Stimulated activated CD4-positive, alpha-beta T cell treated with anti-CD3 and anti-CD28 coated beads, Interleukin-1b, Interleukin-23, amount 100 ng/mL, for 24 hours (primary cell): ENCODE data around the gene LRMDA.

Experiments used
- DNase-seq, 4 experiments: peaks; one replicate each; pipeline ENCODE4 v3.0.0-alpha.2; 2020; ENCODE audit warnings: low read depth in 4 of 4, low spot score in 1 of 4

The LRMDA gene

DNA sequence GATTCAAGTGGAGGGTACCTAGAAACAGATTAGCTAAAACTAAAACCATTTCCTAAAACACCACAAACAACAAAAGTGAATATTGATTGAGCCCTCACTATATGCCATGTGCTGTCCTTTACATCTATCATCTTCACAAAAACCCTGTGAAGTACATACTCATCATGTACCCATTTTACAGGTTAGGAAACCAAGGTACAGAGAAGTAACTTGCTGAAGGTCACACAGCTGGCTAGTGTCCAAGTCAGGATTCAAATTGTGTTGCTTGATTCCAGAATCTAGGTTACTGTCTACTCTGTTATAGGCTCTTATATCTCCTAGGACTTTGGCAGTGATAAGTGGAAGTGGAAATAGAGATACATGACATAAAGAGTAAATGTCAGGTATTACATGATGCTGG is 463.8 kb downstream of the LRMDA start:
- no peak for DNase-seq

DNA sequence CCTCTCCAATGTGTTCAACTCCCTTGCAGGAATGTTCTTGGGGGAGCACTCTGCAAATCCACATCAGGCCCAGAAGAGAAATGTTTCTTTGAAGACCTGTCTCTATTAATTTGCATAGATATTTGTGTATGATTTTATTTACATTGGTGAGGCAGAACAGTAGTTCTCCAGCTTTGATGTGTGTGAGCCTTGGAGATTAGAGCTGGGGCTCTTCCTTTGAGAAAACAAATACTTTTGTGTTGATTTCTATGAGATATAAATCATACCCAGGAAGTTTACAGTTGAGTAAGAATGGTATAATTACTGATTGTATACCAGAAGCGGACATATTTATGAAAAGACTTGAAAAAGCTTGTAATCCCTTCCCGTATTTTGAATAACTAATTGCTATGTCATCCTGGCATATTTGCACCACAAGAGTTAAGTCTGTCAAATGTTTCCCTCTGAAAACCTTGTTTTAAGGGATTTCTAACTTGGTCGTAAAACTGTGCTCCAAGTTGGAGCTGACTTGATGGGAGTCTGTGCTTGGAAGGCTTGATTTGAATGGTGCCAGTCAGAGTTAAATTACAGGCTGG is 468.5 kb downstream of the LRMDA start:
- no peak for DNase-seq

DNA sequence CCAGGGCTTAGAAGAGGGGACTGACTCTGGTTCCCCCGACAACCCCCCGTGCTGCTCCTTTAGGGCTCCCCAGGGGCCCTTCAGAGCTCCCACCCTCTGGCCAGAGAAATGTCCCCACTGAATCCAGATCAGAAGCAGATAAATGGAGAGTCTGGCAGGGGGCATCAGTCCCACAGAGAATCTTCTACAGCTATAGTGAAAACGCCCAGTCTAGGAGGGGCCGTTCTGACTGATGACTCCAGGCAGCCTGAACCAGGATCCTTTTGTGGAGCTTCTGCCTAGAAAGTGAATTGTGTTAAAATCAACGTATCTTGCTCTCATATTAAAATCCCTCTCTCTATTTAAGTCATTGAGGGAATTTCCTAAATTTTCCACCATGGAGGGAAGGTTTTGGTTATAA is 471.4 kb downstream of the LRMDA start:
- DNase-seq = no peak

DNA sequence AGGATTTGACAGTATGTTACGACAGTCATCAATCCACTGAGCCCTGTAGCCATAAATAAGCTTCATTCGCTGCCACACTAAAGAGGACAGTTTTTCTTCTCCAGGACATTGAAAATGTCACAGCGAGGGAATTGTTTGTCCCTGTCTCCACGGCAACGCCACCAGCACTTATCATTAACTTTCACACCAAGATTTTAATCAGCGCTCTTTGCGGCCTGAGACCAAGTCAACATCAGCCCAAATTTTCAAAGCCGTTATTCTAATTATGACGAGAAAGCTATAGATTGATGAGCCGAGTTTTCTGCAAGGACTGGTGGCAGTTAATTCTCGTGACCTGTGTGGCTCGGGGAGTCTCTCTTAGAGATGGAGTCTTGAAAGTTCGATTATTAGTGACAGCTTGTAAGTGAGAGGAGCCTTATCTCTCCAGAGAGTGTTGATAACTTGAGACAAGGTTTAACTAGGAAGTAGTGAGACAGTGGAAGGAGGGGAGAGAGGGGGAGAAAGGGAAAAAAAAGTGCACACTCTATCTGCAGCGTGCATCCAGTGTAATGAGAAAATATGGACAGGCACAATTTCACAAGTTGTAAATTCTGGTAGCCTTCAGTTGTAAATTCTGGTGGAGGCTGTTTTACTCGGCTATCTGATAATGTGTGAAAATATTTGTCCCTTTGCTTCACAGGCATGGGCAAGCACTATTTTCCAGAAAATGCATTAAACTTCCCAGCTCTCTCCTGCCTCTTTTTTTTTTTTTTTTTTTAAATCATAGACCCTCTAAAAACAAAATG is 473.3 kb downstream of the LRMDA start:
- DNase-seq = no peak

DNA sequence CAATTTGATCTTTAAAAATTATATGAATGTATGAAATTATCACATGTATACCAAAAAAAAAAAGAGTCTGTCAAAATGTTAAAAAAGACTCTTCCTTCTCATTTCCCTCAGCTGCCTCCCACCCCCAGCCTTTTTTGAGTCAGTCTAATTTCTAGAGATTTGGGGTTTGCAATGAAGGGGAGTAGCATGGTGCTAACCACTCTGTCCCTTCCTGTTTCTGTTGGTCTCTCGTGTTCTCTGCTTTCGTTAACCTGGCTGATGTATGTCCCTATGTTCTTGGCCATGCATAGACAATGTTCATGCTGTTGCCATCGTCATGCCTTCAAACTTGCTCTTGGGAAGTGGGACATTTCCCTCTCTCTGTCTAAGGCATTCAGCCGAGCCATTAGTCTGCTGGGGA is 474.1 kb downstream of the LRMDA start:
- no peak for DNase-seq

DNA sequence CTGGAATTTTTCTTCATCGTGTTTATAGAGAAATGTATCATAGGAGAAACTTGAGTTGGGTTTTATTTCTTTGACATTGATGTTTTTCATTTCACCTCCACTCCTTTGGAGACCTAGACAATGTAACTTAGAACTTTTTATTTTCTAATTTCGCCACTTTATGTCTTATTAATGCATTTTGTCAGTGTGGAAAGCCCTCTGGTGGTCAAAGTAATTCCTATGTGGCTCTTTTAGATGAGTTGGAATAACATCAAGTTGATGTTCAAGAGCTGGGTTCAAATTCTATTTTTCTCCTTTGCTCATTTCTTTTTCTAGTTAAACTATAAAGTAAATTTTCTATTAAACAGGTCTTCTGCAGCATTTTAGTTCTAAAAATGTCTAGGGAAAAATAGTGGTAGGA is 478.6 kb downstream of the LRMDA start:
- no peak for DNase-seq

DNA sequence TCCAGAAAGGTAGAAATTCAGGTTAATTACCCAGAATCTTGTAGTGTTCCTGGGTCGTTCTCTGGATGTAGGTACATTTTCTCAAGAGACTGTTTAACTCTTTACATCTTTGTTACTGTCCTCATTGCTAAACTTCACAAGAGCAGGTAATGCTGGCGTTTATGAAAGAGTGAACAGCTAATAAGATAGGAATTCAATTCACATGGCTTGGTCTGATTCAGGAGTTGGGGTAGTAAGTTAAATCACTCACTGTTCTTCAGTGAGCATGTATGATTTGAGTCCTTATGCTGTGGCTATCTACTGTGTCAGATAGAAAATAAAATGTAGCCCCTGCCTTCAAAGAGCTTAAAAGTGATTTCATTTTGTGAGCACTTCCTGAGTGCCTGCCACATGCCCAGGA is 480.0 kb downstream of the LRMDA start:
- no peak for DNase-seq

DNA sequence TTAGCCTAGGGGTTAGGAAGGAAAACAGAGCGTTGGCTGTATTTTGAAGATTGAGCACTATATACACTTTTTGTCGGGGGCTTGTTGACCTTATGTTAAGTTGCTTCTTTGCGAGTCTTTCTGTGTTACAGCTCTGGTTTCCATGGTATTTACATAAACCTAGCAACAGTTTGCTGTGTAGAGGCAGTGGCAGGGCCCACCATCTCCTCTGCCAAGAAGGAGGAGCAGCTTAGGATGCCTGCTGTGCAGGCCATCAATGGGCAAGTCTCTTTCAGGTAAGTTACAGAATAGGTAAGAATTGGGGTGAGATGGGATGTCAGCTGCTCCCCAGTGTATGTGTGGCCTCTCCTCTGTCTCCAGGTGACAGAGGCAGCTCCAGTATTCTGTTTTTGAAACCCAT is 485.5 kb downstream of the LRMDA start:
- DNase-seq = no peak

DNA sequence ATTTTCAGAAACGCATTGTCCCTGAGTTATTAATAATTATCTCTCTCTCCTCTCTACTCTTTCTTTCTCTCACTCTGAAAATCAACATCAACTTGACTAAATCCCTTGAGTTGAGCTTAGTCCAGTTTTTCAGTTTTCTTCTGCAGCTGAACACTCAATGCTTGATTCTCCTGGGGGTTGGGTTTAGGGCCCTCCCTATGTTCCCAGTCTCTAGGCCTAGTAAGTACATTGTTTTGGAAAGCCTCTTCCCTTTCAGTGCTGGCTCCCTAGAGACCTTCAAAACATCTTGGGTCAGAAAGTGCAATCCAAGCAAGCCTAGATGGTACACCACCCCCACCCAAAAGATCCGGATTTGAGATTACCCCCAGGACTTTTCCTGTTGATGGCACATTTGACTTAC is 488.5 kb downstream of the LRMDA start:
- DNase-seq = no peak

DNA sequence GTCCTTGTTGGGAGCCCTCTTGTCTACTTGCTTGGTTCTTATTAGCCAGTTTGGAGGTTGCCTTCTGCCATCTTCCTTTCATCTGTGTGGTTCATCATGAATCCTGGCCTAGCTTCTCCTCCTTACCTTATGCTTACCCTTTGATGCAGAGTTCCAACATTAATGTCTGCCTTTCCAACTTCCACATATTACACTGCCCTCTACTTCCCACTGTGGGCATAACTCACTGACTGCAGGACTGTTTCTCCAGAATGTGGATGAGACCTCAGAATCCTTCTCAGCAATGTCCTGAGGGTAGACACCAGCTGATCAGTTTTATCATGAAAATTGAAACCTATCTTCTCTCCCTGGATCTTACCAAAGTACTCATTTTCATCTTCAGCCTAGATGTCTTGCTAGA is 491.0 kb downstream of the LRMDA start:
- no peak for DNase-seq

DNA sequence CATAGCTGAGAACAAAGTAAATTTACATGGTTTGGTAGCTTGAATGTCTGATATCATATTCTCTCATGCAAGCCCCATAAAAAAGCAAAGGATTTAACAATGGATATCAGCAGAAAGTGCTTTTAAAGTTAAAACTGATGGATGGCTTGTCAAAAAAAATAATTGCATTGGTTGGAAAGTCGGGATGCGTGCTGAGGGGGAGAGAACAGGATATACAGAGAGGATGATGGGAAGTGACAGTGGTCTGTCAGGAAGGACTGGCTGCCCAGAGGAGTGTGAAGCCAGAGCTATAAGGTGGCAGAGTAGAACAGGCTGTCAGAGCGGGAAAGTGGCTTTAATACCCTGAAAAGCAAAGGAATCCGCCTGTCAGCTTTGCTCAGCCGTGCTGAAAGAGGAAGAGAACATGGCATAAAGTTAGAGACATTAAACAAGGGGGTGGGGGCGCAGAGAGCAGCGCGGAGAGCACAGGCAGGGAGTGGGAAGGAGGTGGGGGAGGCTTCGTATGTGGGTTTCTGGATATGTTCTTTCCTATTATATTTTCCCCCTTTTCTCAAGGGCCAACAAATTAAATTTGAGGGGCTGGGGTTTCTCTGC is 493.0 kb downstream of the LRMDA start:
- DNase-seq = no peak

DNA sequence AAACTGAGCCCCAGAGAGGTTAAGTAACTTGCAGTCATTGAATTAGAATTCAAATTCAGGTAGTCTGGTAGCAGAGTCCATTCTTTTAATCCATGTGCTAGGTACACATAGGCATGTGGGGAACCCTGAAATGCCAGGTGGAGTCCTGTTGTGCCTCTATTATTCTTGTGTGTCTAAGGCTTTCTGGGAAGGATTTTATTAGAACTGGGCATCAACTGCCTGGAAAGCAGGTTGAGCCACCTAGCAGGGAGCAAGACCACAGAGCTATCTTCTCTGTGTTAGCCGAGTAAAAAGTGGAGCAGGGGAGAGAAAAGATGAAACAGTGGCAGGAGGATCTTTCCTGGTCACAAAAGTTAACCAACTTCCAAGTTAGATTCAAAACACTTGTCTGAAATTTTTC is 494.6 kb downstream of the LRMDA start:
- DNase-seq = no peak

DNA sequence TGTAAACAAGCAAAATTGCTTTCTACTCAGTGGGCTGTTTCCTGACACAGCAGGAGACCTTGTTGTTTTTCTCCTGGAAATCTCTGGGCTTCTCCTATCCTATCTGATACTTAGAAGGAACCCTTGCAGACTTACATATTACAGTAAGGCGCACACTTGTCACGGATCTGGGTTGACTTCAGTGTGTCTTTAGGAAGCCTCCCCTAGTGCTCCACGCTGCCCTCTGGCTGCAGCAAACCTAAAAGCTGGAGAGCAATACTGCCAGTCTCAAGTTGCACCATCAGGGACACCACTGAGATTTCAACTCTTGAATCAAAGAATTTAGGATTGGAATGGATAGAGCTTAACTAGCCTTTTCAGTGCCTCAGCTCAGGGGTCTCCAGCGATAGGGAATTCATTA is 495.3 kb downstream of the LRMDA start:
- DNase-seq = no peak

DNA sequence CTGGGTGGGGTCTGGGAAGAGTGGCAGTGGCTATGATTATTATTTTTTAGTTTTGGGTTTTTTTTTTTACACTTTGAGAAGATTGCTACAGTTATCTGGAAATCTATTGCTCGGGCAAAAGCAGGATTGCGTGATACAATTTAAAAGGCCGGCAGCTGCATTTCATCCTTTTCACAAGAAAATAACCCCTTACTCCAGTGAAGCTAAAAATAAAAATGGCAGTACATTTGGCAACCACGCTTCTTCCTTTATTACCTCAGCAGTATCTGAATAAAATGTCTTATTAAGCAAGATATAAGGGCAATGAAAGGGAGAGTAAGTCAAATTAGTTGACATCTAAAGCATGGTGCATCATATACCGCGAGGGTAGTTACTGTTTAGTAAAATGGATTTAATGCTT is 496.8 kb downstream of the LRMDA start:
- no peak for DNase-seq

DNA sequence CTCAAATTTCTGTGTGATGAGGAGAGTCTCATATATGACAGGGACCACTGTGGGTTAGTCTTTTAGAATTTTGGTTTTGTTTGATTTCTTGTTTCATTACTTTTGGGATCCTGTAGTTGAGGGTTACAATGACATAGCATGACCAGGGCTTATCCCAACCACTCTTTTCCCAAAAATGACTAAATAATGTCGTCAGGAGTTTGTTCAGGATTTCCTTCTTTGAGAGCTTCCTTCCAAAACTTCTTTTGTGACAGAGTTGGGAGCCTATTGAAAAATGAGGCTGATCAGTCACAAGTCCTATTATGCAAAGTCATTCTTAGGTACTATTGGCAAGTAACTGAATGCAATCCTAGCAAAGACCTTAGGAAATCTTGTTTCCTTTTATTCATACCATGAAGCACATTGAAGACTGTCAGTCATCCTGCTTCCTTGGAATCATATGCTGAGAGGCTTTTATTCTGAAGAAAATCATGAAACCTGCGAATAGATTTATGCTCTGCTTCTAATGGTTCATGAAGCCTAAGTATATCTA is 498.3 kb downstream of the LRMDA start:
- DNase-seq = no peak

DNA sequence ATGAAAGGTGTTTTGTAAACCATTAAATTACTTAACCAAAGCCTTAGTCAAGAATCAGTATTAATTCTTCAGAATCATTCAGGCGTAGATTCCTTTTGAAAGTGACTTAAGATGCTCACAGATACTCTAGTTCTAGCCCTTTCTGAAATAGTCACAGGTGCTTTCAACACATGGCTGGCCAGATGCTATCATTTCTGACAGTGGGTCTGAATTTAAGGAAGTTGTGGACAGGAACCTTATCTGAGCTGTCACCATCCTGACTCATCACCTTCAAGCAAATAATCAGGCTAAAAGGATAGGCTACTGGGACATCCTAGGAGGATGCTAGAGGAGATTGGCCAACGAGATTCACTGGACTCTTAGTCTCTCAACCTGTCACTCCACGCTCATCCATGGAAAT is 501.5 kb downstream of the LRMDA start:
- no peak for DNase-seq

DNA sequence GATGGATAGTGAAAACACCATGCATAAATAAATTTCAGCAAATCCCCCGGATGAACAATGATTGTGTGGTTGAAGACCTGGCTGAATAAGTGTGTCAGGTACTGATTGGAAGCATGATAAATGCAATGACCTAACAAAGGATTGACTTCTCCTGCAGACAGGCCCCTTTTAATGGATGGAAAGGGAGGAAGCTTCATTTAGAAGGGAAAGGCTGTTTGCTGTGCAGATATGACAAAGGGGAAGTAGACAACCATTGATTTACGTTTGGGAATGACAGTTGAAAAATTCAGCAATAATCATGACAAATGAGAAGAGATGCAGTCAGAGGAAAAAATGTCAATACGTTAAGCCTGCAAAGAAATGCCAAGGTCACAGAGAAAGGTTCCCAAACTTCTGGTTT is 503.8 kb downstream of the LRMDA start:
- no peak for DNase-seq

DNA sequence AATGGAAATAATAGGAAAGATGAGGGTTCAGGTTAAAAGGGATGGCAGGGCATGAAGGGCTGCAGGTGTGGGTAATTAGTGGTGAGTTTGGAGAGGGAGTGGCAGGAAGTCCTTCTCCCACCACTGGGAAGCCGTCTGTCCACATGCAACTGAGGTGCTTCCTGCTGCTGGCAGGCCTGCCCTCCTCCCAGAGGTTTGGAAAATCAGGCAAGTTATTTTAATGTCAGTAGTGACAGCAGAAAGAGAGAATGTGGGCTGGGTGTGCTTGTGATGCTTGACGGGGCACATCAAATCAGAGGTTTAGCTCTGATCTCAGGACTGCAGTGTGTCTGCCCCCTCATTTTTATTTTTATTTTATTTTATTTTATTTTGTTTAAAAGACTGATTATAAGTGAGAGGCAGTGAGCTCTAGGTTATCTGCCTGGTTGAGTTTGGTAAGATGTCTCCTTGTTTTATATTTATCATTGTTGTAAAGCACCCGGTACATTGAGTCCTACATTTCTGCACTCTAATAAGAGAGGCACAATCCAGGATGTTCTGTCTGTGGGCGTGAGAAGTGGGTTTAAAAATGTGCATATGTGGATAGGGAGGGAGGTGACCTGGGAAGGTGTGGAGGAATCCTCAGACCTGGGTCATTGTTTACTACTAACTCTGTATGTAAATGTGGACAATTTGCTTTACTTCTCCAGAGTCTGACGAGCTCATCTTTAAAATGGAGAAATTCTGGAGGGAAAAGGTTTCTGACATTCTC is 504.4 kb downstream of the LRMDA start:
- no peak for DNase-seq

DNA sequence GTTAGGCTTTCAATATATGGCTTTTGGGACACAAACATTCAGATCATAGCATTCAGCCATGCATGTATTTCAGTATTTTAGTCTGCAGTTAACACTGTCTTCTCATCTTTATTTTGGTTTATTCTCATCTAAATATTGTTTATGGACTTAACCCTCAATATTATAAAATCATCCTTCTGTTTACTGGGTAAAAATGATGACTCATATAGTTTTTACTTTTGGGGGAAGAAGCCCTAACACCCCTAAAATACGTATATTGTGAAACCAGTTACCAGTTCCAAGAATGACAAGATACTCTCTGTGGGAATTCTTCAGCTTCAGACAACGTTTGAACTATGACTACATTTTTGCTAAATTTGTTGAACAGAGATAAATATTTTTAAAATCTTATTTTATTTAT is 505.4 kb downstream of the LRMDA start:
- no peak for DNase-seq

DNA sequence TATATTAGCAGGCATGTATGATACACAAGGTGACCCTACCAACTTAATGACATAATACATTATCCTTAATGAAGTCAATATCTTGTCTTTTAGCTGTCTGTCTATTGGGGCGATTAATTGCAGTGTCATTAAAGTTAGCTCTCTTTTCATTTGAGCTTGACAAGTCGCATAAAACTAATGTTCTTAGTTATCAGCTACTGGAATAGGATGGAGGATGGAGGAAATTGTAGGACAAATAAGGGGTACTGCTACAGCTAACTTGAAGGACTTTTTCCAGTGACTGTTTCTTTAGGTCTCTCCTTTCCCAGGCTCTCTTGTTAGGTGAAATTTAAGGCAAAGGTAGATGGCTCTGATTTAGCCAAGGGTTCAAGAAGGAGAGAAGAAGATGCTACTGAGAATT is 506.4 kb downstream of the LRMDA start:
- no peak for DNase-seq

DNA sequence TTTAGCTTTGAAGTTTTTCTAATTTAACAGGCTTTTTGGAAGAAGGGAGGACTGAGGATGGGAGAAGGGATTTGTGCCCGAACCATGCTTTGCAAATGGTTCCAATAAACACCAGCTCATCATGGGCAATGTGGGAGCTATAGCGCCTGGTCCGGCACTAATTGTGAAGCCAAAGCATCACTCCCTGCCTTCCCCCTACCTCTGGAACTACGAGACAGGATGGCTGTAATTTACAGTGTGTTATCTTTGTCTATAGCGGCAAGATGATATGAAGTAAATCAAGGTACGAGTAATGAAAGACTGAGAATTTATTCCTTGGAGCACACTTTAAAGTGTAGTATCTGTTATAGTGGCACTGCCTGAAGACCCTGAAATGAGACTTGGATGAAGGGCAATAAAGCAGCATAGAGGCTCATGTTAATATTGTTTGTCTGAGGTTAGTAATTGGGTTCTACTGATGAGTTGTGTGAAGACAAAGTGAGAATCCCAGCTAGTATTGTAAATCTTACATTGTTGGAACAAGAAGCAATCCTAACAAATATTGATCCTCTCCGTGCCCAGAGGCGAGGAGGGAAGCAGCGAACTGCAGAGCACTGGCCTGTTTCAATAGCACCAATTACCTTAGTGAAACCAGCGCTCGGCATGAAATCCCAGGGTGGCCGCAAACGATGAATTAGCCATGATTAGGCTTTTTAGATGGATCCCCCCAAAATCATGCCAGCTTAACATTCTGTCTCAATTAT is 507.1 kb downstream of the LRMDA start:
- DNase-seq = no peak
